ENCODE measurements around the gene PDE4C.

Gene PDE4C

DNA sequence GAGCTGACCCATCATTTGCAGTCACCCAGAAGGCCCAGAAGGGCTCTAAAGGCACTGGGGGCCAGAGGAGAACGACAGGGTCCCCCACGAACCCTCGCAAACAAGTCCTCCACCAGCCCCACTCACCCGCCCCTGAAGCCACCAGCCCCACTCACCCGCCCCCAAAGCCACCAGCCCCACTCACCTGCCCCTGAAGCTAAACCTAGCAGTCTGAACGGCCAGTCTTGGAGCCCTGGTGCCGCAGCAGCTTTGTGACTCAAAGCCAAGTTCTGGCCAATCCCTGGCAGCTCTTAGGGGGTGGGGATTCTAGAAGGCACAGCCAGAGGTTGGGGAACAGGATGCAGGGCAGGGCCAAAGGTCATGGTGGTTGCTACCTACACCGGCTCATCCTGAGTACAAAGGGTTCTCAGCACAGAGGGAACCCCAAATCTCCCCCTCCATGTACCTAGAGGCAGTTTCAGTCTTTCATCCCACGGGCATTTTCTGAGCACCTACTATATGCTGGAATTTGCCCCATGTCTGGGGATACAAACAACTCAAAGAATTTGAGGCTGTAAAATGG, 48.1 kb upstream of the PDE4C start, which contains the start of gene IQCN:
TSS of gene IQCN (minus strand) at position 234 of the 562 bp plus-strand sequence. CDS start 4,974 bp downstream, outside the sequence.
- TF ChIP-seq ESRRG (CRISPR knock-in tag; IDR thresholded peaks at IDR 0.05) (no peak), ZNF565 (CRISPR knock-in tag; conservative IDR thresholded peaks at IDR 0.05; ENCODE audit: low read depth) (no peak), ZFP30 (CRISPR knock-in tag; IDR thresholded peaks at IDR 0.05) (no peak), ZNF70 (CRISPR knock-in tag; IDR thresholded peaks at IDR 0.05) (no peak), GLIS3 (CRISPR knock-in tag; IDR thresholded peaks at IDR 0.05) (no peak), PPARA (CRISPR knock-in tag; IDR thresholded peaks at IDR 0.05; ENCODE audit: borderline replicate concordance) (no peak), TCF4 (CRISPR knock-in tag; IDR thresholded peaks at IDR 0.05; ENCODE audit: borderline replicate concordance) (no peak), BACH2 (CRISPR knock-in tag; IDR thresholded peaks at IDR 0.05; ENCODE audit: borderline replicate concordance) (no peak), ISL1 (CRISPR knock-in tag; IDR thresholded peaks at IDR 0.05) (no peak)
- TF ChIP-seq, protein P1, sequence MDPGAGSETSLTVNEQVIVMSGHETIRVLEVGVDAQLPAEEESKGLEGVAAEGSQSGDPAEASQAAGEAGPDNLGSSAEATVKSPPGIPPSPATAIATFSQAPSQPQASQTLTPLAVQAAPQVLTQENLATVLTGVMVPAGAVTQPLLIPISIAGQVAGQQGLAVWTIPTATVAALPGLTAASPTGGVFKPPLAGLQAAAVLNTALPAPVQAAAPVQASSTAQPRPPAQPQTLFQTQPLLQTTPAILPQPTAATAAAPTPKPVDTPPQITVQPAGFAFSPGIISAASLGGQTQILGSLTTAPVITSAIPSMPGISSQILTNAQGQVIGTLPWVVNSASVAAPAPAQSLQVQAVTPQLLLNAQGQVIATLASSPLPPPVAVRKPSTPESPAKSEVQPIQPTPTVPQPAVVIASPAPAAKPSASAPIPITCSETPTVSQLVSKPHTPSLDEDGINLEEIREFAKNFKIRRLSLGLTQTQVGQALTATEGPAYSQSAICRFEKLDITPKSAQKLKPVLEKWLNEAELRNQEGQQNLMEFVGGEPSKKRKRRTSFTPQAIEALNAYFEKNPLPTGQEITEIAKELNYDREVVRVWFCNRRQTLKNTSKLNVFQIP (CRISPR knock-in tag; IDR thresholded peaks at IDR 0.05; ENCODE audit: borderline replicate concordance, low read depth) = no peak
- TF ChIP-seq, protein P2, sequence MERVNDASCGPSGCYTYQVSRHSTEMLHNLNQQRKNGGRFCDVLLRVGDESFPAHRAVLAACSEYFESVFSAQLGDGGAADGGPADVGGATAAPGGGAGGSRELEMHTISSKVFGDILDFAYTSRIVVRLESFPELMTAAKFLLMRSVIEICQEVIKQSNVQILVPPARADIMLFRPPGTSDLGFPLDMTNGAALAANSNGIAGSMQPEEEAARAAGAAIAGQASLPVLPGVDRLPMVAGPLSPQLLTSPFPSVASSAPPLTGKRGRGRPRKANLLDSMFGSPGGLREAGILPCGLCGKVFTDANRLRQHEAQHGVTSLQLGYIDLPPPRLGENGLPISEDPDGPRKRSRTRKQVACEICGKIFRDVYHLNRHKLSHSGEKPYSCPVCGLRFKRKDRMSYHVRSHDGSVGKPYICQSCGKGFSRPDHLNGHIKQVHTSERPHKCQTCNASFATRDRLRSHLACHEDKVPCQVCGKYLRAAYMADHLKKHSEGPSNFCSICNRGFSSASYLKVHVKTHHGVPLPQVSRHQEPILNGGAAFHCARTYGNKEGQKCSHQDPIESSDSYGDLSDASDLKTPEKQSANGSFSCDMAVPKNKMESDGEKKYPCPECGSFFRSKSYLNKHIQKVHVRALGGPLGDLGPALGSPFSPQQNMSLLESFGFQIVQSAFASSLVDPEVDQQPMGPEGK (CRISPR knock-in tag; IDR thresholded peaks at IDR 0.05; ENCODE audit: borderline replicate concordance) = no peak
- ATAC-seq = peak; percentile 2; the same call in 2 of the 3 replicates

DNA sequence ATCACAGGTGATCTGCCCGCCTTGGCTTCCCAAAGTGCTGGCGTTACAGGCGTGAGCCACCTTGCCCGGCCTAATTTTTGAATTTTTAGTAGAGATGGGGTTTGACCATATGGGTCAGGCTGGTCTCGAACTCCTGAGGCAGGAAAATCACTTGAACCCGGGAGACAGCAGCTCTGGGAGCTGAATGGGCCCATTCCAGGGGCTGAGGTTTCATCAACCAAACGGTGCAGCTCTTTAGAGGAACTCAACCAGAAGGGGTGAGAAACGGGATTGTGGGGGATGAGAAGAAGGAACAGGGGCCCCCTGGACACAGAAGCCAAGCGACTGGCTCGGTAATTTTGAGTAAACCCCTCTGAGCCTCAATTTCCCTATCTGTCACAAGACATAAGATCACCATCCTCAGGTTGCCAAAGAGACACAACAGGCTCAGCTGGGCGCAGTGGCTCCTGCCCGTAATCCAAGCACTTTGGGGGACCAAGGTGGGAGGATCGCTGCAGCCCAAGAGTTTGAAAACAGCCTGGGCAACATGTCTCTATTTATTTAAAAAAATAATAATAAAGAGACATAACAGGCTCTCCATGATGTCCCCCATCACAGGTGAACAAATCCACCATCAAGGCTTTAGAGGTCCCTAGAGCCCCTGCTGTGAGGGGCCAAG, 47.5 kb upstream of the PDE4C start:
- ATAC-seq = no peak
- TF ChIP-seq ISL1 (CRISPR knock-in tag; IDR thresholded peaks at IDR 0.05) = no peak
- TF ChIP-seq, protein P3, sequence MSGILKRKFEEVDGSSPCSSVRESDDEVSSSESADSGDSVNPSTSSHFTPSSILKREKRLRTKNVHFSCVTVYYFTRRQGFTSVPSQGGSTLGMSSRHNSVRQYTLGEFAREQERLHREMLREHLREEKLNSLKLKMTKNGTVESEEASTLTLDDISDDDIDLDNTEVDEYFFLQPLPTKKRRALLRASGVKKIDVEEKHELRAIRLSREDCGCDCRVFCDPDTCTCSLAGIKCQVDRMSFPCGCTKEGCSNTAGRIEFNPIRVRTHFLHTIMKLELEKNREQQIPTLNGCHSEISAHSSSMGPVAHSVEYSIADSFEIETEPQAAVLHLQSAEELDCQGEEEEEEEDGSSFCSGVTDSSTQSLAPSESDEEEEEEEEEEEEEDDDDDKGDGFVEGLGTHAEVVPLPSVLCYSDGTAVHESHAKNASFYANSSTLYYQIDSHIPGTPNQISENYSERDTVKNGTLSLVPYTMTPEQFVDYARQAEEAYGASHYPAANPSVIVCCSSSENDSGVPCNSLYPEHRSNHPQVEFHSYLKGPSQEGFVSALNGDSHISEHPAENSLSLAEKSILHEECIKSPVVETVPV (CRISPR knock-in tag; IDR thresholded peaks at IDR 0.05) = peak; percentile 66; the same call in 1 of the 2 replicates
- no peak for TF ChIP-seq BACH2 (CRISPR knock-in tag; IDR thresholded peaks at IDR 0.05; ENCODE audit: borderline replicate concordance)
- no peak for TF ChIP-seq TCF4 (CRISPR knock-in tag; IDR thresholded peaks at IDR 0.05; ENCODE audit: borderline replicate concordance)
- no peak for TF ChIP-seq ZFP30 (CRISPR knock-in tag; IDR thresholded peaks at IDR 0.05)
- TF ChIP-seq ZNF8 (CRISPR knock-in tag; IDR thresholded peaks at IDR 0.05) = no peak

DNA sequence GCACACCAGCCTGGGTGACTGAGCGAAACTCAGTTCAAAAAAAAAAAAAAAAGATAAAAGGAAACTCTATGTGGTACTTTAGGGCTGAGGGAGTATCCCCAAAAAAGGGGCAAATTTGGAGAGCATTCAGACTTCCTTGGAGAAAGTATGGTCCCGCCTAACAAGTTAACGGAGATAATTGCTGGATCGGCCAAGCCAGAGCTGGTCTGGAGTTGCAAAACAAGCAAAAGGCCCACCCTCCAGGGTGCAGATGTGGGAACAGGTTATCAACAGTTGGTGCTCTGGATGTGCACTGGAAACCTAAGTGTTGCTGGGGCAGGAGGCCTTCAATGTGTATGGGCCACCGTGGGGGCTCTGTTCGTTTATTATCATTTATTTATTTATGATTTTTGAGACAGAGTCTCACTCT, 45.2 kb upstream of the PDE4C start:
- no peak for ATAC-seq
- no peak for TF ChIP-seq ZNF565 (CRISPR knock-in tag; conservative IDR thresholded peaks at IDR 0.05; ENCODE audit: low read depth)
- TF ChIP-seq ZC3H10 (CRISPR knock-in tag; IDR thresholded peaks at IDR 0.05) = no peak
- no peak for TF ChIP-seq PPARA (CRISPR knock-in tag; IDR thresholded peaks at IDR 0.05; ENCODE audit: borderline replicate concordance)
- TF ChIP-seq TCF4 (CRISPR knock-in tag; IDR thresholded peaks at IDR 0.05; ENCODE audit: borderline replicate concordance) = no peak
- TF ChIP-seq, protein P3 (CRISPR knock-in tag; IDR thresholded peaks at IDR 0.05) = no peak
- TF ChIP-seq ZFP3 (CRISPR knock-in tag; IDR thresholded peaks at IDR 0.05) = no peak
- TF ChIP-seq, protein P4, sequence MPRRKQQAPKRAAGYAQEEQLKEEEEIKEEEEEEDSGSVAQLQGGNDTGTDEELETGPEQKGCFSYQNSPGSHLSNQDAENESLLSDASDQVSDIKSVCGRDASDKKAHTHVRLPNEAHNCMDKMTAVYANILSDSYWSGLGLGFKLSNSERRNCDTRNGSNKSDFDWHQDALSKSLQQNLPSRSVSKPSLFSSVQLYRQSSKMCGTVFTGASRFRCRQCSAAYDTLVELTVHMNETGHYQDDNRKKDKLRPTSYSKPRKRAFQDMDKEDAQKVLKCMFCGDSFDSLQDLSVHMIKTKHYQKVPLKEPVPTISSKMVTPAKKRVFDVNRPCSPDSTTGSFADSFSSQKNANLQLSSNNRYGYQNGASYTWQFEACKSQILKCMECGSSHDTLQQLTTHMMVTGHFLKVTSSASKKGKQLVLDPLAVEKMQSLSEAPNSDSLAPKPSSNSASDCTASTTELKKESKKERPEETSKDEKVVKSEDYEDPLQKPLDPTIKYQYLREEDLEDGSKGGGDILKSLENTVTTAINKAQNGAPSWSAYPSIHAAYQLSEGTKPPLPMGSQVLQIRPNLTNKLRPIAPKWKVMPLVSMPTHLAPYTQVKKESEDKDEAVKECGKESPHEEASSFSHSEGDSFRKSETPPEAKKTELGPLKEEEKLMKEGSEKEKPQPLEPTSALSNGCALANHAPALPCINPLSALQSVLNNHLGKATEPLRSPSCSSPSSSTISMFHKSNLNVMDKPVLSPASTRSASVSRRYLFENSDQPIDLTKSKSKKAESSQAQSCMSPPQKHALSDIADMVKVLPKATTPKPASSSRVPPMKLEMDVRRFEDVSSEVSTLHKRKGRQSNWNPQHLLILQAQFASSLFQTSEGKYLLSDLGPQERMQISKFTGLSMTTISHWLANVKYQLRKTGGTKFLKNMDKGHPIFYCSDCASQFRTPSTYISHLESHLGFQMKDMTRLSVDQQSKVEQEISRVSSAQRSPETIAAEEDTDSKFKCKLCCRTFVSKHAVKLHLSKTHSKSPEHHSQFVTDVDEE (CRISPR knock-in tag; IDR thresholded peaks at IDR 0.05) = no peak
- no peak for TF ChIP-seq CSDC2 (CRISPR knock-in tag; IDR thresholded peaks at IDR 0.05)
- TF ChIP-seq ZNF8 (CRISPR knock-in tag; IDR thresholded peaks at IDR 0.05) = no peak

All from SK-N-SH treated with all-trans-retinoic acid at 6 μM for 48 hours (cell line).